Right atrium auricular region (tissue), 2 donors: ENCODE measurements around the gene ITGA7. TPM values are rescaled to one million over a fixed set of nuclear protein-coding genes. Genes with fewer than 3 reads are reported as not detected.
A peak's percentile ranks its signal among the peaks of the same experiment; 100 is the strongest.

Experiments
- DNase-seq: peaks from one replicate; pipeline ENCODE4 v3.0.0-alpha.2; 2019; ENCODE audit warnings: low spot score
- H3K27ac ChIP-seq, 2 donors: fragments of 200-600 bp; sonication (generic); 1 replicate in 1 of 2; 2 replicates in 1 of 2; pipeline ENCODE4 v1.5.1; 2016 to 2019
- H3K27me3 ChIP-seq, 2 donors: fragments of 200-600 bp; sonication (generic); one replicate each; pipeline versions ENCODE4 v1.5.1 to v1.6.0; 2017 to 2019
- H3K36me3 ChIP-seq: fragments of 200-600 bp; sonication (generic); one replicate; pipeline ENCODE4 v1.5.1; 2016
- H3K4me1 ChIP-seq, 2 donors: fragments of 200-600 bp; sonication (generic); one replicate each; pipeline versions ENCODE4 v1.5.1 to v1.6.0; 2017 to 2019
- H3K4me3 ChIP-seq, 2 donors: fragments of 200-600 bp; sonication (generic); 1 replicate in 1 of 2; 2 replicates in 1 of 2; pipeline ENCODE4 v1.5.1; 2017 to 2019; ENCODE audit warnings: mild to moderate bottlenecking in 1 of 2, moderate library complexity in 1 of 2
- H3K9me3 ChIP-seq, 2 donors: fragments of 200-600 bp; sonication (generic); one replicate each; pipeline ENCODE4 v1.5.1; 2019
- CTCF ChIP-seq, 2 donors: fragments of 200-600 bp; sonication (generic); IDR thresholded peaks; one replicate each; pipeline ENCODE4 v1.5.1; 2019; ENCODE audit warnings: antibody characterized with exemption in 2 of 2
- total RNA-seq, 2 donors: library from RNA; depleted of rRNA; stranded (reverse); fragments of >200 nt; gene quantifications; one replicate each; pipeline ENCODE4 v1.1.0, GENCODE V29; 2016

ITGA7 gene
- total RNA-seq, 2 donors from 2014 or later: 291 to 309 TPM

- no peaks in the 10 kb centered on the region for H3K27me3 ChIP-seq
- H3K9me3 ChIP-seq: no peaks in the 10 kb centered on the region
- no peak for DNase-seq
- H3K27ac ChIP-seq: peak overlapping the region; percentile 86 to 91
- no peaks in the 10 kb centered on the region for H3K36me3 ChIP-seq
- peaks cover 0 to 66% of the 10 kb centered on the region in 2 donors for H3K4me1 ChIP-seq
- H3K4me3 ChIP-seq: peak overlapping the region; percentile 56 to 75
- TF ChIP-seq CTCF (IDR thresholded peaks at IDR 0.05): no peak
These were observed 6.0 kb upstream of the ITGA7 start for GRCh38 chr12:55713721-55714120.

DNA sequence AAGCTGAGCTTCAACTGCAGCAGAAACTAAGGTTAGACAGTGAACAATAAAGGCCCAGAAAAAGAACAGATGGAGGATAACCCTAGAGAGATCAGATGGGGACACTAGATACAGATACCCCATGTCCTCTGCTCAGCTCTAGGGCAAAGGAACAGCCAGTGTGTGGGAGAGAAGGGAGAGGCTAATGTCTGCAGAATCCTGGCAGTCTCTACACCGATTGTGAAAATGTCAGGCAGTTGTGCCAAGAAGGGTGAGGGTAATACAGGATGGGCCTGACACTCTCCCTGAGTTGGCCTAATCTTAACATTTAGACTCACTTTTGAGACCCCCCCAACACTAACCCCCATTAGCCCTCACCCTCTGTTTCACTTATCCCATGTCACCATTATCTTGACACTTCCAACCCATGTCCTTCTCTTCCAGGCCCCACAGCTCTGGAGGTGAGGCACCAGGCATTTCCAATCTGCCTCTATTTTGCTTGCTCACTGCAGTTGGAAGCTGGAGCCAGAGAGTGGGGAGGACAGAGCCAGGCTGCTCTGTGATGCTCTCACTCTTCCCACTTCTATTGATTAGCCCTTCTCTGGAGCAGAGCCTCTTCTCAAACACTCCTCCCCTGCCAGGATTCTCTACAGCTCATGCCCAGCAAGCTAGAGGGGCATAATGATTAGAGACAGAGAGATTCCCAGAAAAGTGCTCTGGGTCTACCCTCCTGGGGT, 5.2 kb upstream of the ITGA7 start:
- peaks cover 0 to 66% of the 10 kb centered on the region in 2 donors for H3K4me1 ChIP-seq
- H3K9me3 ChIP-seq: no peaks in the 10 kb centered on the region
- no peak for DNase-seq
- H3K27me3 ChIP-seq: no peaks in the 10 kb centered on the region
- H3K27ac ChIP-seq: peak overlapping the region; percentile 86 to 91
- H3K4me3 ChIP-seq: peak overlapping the region; percentile 56 to 75
- no peaks in the 10 kb centered on the region for H3K36me3 ChIP-seq
- no peak for TF ChIP-seq CTCF (IDR thresholded peaks at IDR 0.05)

GRCh38 chr12:55711786-55712553, 4.3 kb upstream of the ITGA7 start:
- peak overlapping the region; percentile 86 to 91 for H3K27ac ChIP-seq
- no peaks in the 10 kb centered on the region for H3K27me3 ChIP-seq
- H3K9me3 ChIP-seq: no peaks in the 10 kb centered on the region
- no peaks in the 10 kb centered on the region for H3K36me3 ChIP-seq
- H3K4me3 ChIP-seq: peak overlapping the region; percentile 56 to 75
- TF ChIP-seq CTCF (IDR thresholded peaks at IDR 0.05): no peak
- DNase-seq: no peak
- peaks cover 0 to 64% of the 10 kb centered on the region in 2 donors for H3K4me1 ChIP-seq

GRCh38 chr12:55708695-55709233, 1.1 kb upstream of the ITGA7 start:
- peak overlapping the region; percentile 27 to 75 for H3K4me3 ChIP-seq
- H3K27me3 ChIP-seq: no peaks in the 10 kb centered on the region
- TF ChIP-seq CTCF (IDR thresholded peaks at IDR 0.05): no peak
- H3K36me3 ChIP-seq: no peaks in the 10 kb centered on the region
- peak; percentile 74 for DNase-seq
- H3K9me3 ChIP-seq: no peaks in the 10 kb centered on the region
- peak overlapping the region; percentile 86 to 91 for H3K27ac ChIP-seq
- peaks cover 0 to 54% of the 10 kb centered on the region in 2 donors for H3K4me1 ChIP-seq

DNA sequence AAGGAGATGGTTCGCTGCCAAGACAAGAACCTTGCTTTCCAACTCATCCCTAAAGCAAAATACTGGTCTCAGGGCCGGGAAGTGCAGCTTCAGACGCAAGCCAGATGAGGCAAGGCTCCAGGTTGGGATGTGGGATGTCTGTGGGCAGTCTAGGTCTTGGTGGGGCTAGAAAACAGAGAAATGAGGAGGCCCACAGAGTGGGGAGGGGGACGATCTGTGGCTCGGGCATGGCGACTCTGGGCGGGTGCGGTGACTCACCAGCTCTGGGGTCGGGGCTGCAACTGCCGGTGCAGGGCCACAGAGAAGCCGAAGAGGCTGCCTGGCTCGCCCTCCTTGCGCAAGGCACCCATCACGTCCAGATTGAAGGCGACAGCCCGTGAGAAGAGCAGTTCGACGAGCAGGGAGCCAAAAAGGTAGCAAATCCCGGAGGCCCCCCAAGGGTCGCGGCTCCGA, 459 bp downstream of the ITGA7 start:
- Histone ChIP-seq H3K27ac (peak overlapping the region; percentile 86 to 91), H3K27me3 (no peaks in the 10 kb centered on the region), H3K4me1 (peaks cover 0 to 57% of the 10 kb centered on the region in 2 donors), H3K4me3 (peak overlapping the region; percentile 75 to 81), H3K9me3 (no peaks in the 10 kb centered on the region), H3K36me3 (peaks cover 4% of the 10 kb centered on the region)
- no peak for TF ChIP-seq CTCF (IDR thresholded peaks at IDR 0.05)
- DNase-seq: no peak
